Breast epithelium (tissue), 3 donors: ENCODE results near the gene FAM221B.

ENCODE experiments used
- CTCF ChIP-seq, 3 donors: fragments of 450-650 bp; IDR thresholded peaks; one replicate each; pipeline ENCODE4 v1.5.1; 2016 to 2017; ENCODE audit warnings: antibody characterized with exemption in 3 of 3, mild to moderate bottlenecking in 3 of 3, moderate library complexity in 3 of 3
- POLR2A ChIP-seq: fragments of 450-650 bp; IDR thresholded peaks from one replicate; pipeline ENCODE4 v1.6.1; 2016; ENCODE audit warnings: antibody characterized with exemption, mild to moderate bottlenecking, moderate library complexity
- POLR2AphosphoS5 ChIP-seq, 3 donors: sonication (generic); formaldehyde crosslinking; IDR thresholded peaks; one replicate each; pipeline ENCODE4 v1.6.1; 2017; ENCODE audit warnings: antibody characterized with exemption in 3 of 3

GRCh38 chr9:35859310-35859989, 30.9 kb upstream of the FAM221B start:
- TF ChIP-seq CTCF (IDR thresholded peaks at IDR 0.05) (no peak), POLR2AphosphoS5 (IDR thresholded peaks at IDR 0.05) (no peak), POLR2A (no peak)
